ENCODE results near the gene LDB1. TPM values are rescaled to one million over a fixed set of nuclear protein-coding genes. Genes with fewer than 3 reads are reported as not detected.

The LDB1 gene
- total and polyA plus RNA-seq, 5 donors from 2014 or later, result 18.1 to 120 (median 27.6) TPM

GRCh38 chr10:102102421-102102820 lies 17.7 kb downstream of the LDB1 start:
- Mint-ChIP-seq H3K4me1 (peaks cover 5 to 21% (median 10%) of the 10 kb centered on the region in 4 donors), H3K9me3 (no peaks in the 10 kb centered on the region), H3K27ac (no peak overlapping the region), H3K4me3 (no peak overlapping the region), H3K36me3 (peaks cover 7% of the 10 kb centered on the region), H3K27me3 (no peaks in the 10 kb centered on the region)
- peaks cover 8% of the 10 kb centered on the region for H3K36me3 ChIP-seq (ENCODE audit: control insufficient read depth, insufficient read depth, low read length)
- DNase-seq (no peak), ATAC-seq (ENCODE audit: low read depth in 2 of 2) (no peak)
- no peaks in the 10 kb centered on the region for H3K27me3 ChIP-seq (ENCODE audit: control insufficient read depth, insufficient read depth, low read length)
- peaks cover 3% of the 10 kb centered on the region for H3K4me1 ChIP-seq (ENCODE audit: control insufficient read depth, insufficient read depth, low read length, poor library complexity, severe bottlenecking)
- H3K27ac ChIP-seq (ENCODE audit: insufficient read depth, low read length, poor library complexity, severe bottlenecking), result no peak overlapping the region
- no peak overlapping the region for H3K4me3 ChIP-seq (ENCODE audit: low read depth, low read length)
- no peaks in the 10 kb centered on the region for H3K9me3 ChIP-seq (ENCODE audit: control insufficient read depth in 2 of 2, low read length in 2 of 2)

DNA sequence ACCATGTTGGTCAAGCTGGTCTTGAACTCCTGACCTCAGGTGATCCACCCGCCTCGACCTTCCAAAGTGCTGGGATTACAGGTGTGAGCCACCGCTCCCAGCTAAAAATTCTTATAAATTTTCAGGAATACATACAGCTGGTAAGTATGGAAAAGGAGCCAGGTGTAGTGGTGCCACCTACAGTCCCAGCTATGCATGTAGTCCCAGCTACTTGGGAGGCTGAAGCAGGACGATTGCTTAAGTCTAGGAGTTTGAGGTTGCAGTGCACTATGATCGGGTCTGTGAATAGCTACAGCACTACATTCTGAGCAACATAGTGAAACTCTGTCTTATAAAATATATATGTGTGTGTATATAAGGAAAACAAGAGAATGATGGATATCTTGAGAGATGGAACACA lies 19.0 kb downstream of the LDB1 start:
- no peaks in the 10 kb centered on the region for H3K9me3 Mint-ChIP-seq
- ATAC-seq (ENCODE audit: low read depth in 2 of 2) (no peak), DNase-seq (no peak)
- no peak overlapping the region for H3K4me3 Mint-ChIP-seq
- no peaks in the 10 kb centered on the region for H3K9me3 ChIP-seq (ENCODE audit: control insufficient read depth in 2 of 2, low read length in 2 of 2)
- H3K36me3 Mint-ChIP-seq, result peaks cover 10% of the 10 kb centered on the region
- peaks cover 3% of the 10 kb centered on the region for H3K4me1 ChIP-seq (ENCODE audit: control insufficient read depth, insufficient read depth, low read length, poor library complexity, severe bottlenecking)
- H3K4me3 ChIP-seq (ENCODE audit: low read depth, low read length), result no peak overlapping the region
- no peak overlapping the region for H3K27ac Mint-ChIP-seq
- no peaks in the 10 kb centered on the region for H3K27me3 Mint-ChIP-seq
- no peaks in the 10 kb centered on the region for H3K27me3 ChIP-seq (ENCODE audit: control insufficient read depth, insufficient read depth, low read length)
- H3K27ac ChIP-seq (ENCODE audit: insufficient read depth, low read length, poor library complexity, severe bottlenecking), result no peak overlapping the region
- H3K36me3 ChIP-seq (ENCODE audit: control insufficient read depth, insufficient read depth, low read length), result no peaks in the 10 kb centered on the region
- peaks cover 5 to 16% (median 10%) of the 10 kb centered on the region in 4 donors for H3K4me1 Mint-ChIP-seq

DNA sequence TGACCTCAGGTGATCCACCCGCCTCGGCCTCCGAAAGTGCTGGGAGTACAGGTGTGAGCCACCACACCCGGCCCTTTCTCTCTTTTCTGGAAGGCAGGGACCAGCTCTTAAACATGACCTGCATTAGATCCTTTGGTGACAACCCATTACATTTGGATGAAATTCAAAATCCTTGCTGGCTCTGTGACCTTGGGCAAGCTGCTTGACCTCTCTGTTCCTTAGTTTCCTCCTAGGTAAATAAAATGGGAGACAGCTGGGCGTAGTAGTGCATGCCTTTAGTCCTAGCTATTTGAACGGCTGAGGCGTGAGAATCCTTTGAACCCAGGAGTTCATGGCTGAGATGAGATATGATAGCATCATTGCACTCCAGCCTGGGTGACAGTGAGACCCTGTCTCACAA lies 23.7 kb downstream of the LDB1 start:
- Histone ChIP-seq H3K36me3 (ENCODE audit: control insufficient read depth, insufficient read depth, low read length) (no peaks in the 10 kb centered on the region), H3K4me3 (ENCODE audit: low read depth, low read length) (no peak overlapping the region), H3K27ac (ENCODE audit: insufficient read depth, low read length, poor library complexity, severe bottlenecking) (no peak overlapping the region), H3K27me3 (ENCODE audit: control insufficient read depth, insufficient read depth, low read length) (no peaks in the 10 kb centered on the region), H3K4me1 (ENCODE audit: control insufficient read depth, insufficient read depth, low read length, poor library complexity, severe bottlenecking) (no peaks in the 10 kb centered on the region), H3K9me3 (ENCODE audit: control insufficient read depth in 2 of 2, low read length in 2 of 2) (no peaks in the 10 kb centered on the region)
- no peak overlapping the region for H3K27ac Mint-ChIP-seq
- no peak overlapping the region for H3K4me3 Mint-ChIP-seq
- H3K27me3 Mint-ChIP-seq, result no peaks in the 10 kb centered on the region
- DNase-seq, result no peak
- no peaks in the 10 kb centered on the region for H3K4me1 Mint-ChIP-seq
- no peak for ATAC-seq (ENCODE audit: low read depth in 2 of 2)
- no peaks in the 10 kb centered on the region for H3K9me3 Mint-ChIP-seq
- peaks cover 13% of the 10 kb centered on the region for H3K36me3 Mint-ChIP-seq

DNA sequence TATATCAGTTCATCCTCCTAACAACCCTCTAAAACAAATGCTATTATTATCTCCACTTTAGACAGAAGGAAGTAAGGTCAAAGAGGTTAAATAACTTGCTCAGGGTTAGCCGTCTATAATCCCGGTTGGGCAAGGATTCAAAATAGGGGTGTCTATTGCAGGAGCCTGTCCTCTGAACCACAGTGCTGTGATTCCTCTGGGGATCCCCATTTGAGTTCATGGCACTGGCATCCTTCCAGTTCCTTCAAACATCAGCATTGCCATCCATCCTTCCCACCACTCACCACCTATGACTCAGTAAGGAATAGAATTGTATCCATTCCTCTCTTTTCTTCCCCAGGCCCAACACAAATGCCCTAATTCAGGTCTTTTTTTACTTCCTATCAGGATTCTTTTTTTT lies 29.4 kb downstream of the LDB1 start:
- H3K9me3 ChIP-seq (ENCODE audit: control insufficient read depth in 2 of 2, low read length in 2 of 2), result no peaks in the 10 kb centered on the region
- H3K4me1 ChIP-seq (ENCODE audit: control insufficient read depth, insufficient read depth, low read length, poor library complexity, severe bottlenecking), result no peaks in the 10 kb centered on the region
- no peaks in the 10 kb centered on the region for H3K27me3 ChIP-seq (ENCODE audit: control insufficient read depth, insufficient read depth, low read length)
- peak overlapping the region in 2 of 3 donors; percentile 23 to 54 for H3K27ac Mint-ChIP-seq
- no peaks in the 10 kb centered on the region for H3K36me3 ChIP-seq (ENCODE audit: control insufficient read depth, insufficient read depth, low read length)
- no peak overlapping the region for H3K27ac ChIP-seq (ENCODE audit: insufficient read depth, low read length, poor library complexity, severe bottlenecking)
- DNase-seq (no peak), ATAC-seq (ENCODE audit: low read depth in 2 of 2) (no peak)
- peaks cover 0 to 3% (median 0%) of the 10 kb centered on the region in 4 donors for H3K4me1 Mint-ChIP-seq
- H3K36me3 Mint-ChIP-seq, result peaks cover 13% of the 10 kb centered on the region
- H3K27me3 Mint-ChIP-seq, result no peaks in the 10 kb centered on the region
- no peaks in the 10 kb centered on the region for H3K9me3 Mint-ChIP-seq
- no peak overlapping the region for H3K4me3 Mint-ChIP-seq
- no peak overlapping the region for H3K4me3 ChIP-seq (ENCODE audit: low read depth, low read length)

GRCh38 chr10:102086196-102086595 lies 34.0 kb downstream of the LDB1 start:
- Mint-ChIP-seq H3K4me3 (no peak overlapping the region), H3K4me1 (peaks cover 0 to 3% (median 0%) of the 10 kb centered on the region in 4 donors), H3K9me3 (no peaks in the 10 kb centered on the region), H3K36me3 (peaks cover 10% of the 10 kb centered on the region), H3K27ac (peak overlapping the region in 1 of 3 donors; percentile 42), H3K27me3 (no peaks in the 10 kb centered on the region)
- H3K36me3 ChIP-seq (ENCODE audit: control insufficient read depth, insufficient read depth, low read length), result peaks cover 2% of the 10 kb centered on the region
- no peak overlapping the region for H3K27ac ChIP-seq (ENCODE audit: insufficient read depth, low read length, poor library complexity, severe bottlenecking)
- no peak for ATAC-seq (ENCODE audit: low read depth in 2 of 2)
- H3K4me1 ChIP-seq (ENCODE audit: control insufficient read depth, insufficient read depth, low read length, poor library complexity, severe bottlenecking), result no peaks in the 10 kb centered on the region
- no peaks in the 10 kb centered on the region for H3K27me3 ChIP-seq (ENCODE audit: control insufficient read depth, insufficient read depth, low read length)
- no peak overlapping the region for H3K4me3 ChIP-seq (ENCODE audit: low read depth, low read length)
- H3K9me3 ChIP-seq (ENCODE audit: control insufficient read depth in 2 of 2, low read length in 2 of 2), result no peaks in the 10 kb centered on the region
- DNase-seq, result no peak

DNA sequence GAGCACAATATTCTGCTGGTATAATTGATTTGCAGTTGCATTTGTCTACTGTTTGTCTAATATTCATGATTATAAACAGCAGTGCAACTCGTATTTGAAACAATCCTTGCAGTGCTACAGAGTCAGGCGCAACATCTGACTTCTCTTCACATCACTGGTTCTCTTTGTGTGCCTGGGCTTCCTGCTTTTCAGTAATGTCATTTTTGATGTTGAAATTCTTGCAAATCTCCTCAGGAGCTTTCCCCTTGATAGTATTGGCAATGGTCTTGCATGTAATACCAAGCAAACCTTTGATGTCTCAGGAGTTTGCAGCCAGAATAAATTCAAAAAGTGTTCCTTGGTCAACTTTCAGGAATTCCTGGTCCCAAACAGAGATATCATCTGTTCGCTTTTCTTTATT lies 34.8 kb downstream of the LDB1 start:
- Mint-ChIP-seq H3K27ac (no peak overlapping the region), H3K9me3 (no peaks in the 10 kb centered on the region), H3K4me3 (no peak overlapping the region), H3K27me3 (no peaks in the 10 kb centered on the region), H3K4me1 (peaks cover 0 to 3% (median 0%) of the 10 kb centered on the region in 4 donors), H3K36me3 (peaks cover 4% of the 10 kb centered on the region)
- ATAC-seq (ENCODE audit: low read depth in 2 of 2), result no peak
- Histone ChIP-seq H3K27ac (ENCODE audit: insufficient read depth, low read length, poor library complexity, severe bottlenecking) (no peak overlapping the region), H3K4me1 (ENCODE audit: control insufficient read depth, insufficient read depth, low read length, poor library complexity, severe bottlenecking) (no peaks in the 10 kb centered on the region), H3K9me3 (ENCODE audit: control insufficient read depth in 2 of 2, low read length in 2 of 2) (no peaks in the 10 kb centered on the region), H3K36me3 (ENCODE audit: control insufficient read depth, insufficient read depth, low read length) (peaks cover 2% of the 10 kb centered on the region), H3K27me3 (ENCODE audit: control insufficient read depth, insufficient read depth, low read length) (no peaks in the 10 kb centered on the region), H3K4me3 (ENCODE audit: low read depth, low read length) (no peak overlapping the region)
- DNase-seq, result no peak

DNA sequence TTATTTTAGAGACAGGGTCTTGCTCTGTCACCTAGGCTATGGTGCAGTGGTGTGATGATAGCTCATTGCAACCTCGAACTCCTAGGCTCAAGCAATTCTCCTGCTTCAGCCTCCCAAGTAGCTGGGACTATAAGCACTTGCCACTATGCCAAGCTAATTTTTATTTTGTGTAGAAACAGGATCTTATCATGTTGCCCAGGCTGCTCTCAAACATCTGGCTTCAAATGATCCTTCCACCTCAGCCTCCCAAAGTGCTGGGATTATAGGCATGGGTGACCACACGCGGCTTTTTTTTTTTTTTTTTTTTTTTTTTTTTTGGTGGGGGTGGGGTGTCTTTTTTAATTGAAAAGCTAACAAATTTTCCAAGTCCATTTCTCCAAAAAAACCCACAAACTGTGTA lies 36.6 kb downstream of the LDB1 start:
- Mint-ChIP-seq H3K27me3 (no peaks in the 10 kb centered on the region), H3K27ac (no peak overlapping the region), H3K36me3 (peaks cover 3% of the 10 kb centered on the region), H3K9me3 (no peaks in the 10 kb centered on the region), H3K4me1 (peaks cover 0 to 3% (median 0%) of the 10 kb centered on the region in 4 donors), H3K4me3 (no peak overlapping the region)
- no peak overlapping the region for H3K4me3 ChIP-seq (ENCODE audit: low read depth, low read length)
- H3K27me3 ChIP-seq (ENCODE audit: control insufficient read depth, insufficient read depth, low read length), result no peaks in the 10 kb centered on the region
- no peaks in the 10 kb centered on the region for H3K4me1 ChIP-seq (ENCODE audit: control insufficient read depth, insufficient read depth, low read length, poor library complexity, severe bottlenecking)
- no peaks in the 10 kb centered on the region for H3K9me3 ChIP-seq (ENCODE audit: control insufficient read depth in 2 of 2, low read length in 2 of 2)
- ATAC-seq (ENCODE audit: low read depth in 2 of 2) (no peak), DNase-seq (no peak)
- H3K27ac ChIP-seq (ENCODE audit: insufficient read depth, low read length, poor library complexity, severe bottlenecking), result no peak overlapping the region
- peaks cover 2% of the 10 kb centered on the region for H3K36me3 ChIP-seq (ENCODE audit: control insufficient read depth, insufficient read depth, low read length)

- peaks cover 0 to 15% (median 3%) of the 10 kb centered on the region in 4 donors for H3K4me1 Mint-ChIP-seq
- H3K9me3 Mint-ChIP-seq, result peaks cover 0 to 2% (median 0%) of the 10 kb centered on the region in 7 donors
- H3K4me1 ChIP-seq (ENCODE audit: control insufficient read depth, insufficient read depth, low read length, poor library complexity, severe bottlenecking), result peaks cover 8% of the 10 kb centered on the region
- H3K9me3 ChIP-seq (ENCODE audit: control insufficient read depth in 2 of 2, low read length in 2 of 2), result no peaks in the 10 kb centered on the region
- no peak overlapping the region for H3K27ac ChIP-seq (ENCODE audit: insufficient read depth, low read length, poor library complexity, severe bottlenecking)
- no peak overlapping the region for H3K4me3 ChIP-seq (ENCODE audit: low read depth, low read length)
- H3K36me3 ChIP-seq (ENCODE audit: control insufficient read depth, insufficient read depth, low read length), result peaks cover 5% of the 10 kb centered on the region
- DNase-seq (peak; percentile 66 to 85 (median 79)), ATAC-seq (ENCODE audit: low read depth in 2 of 2) (peak; percentile 79 to 87)
- H3K27me3 Mint-ChIP-seq, result no peaks in the 10 kb centered on the region
- H3K36me3 Mint-ChIP-seq, result no peaks in the 10 kb centered on the region
- no peaks in the 10 kb centered on the region for H3K27me3 ChIP-seq (ENCODE audit: control insufficient read depth, insufficient read depth, low read length)
- no peak overlapping the region for H3K4me3 Mint-ChIP-seq
- peak overlapping the region in 1 of 3 donors; percentile 26 for H3K27ac Mint-ChIP-seq
These were observed 47.3 kb downstream of the LDB1 start for GRCh38 chr10:102072673-102073527.

Measured in CD4-positive, CD25-positive, alpha-beta regulatory T cell (primary cell).